ENCODE measurements around the gene TTLL11. TPM values are rescaled to one million over a fixed set of nuclear protein-coding genes. Genes with fewer than 3 reads are reported as not detected.
"Not testable (repeated sequence)": the region's sequence is repeated elsewhere in the genome, so short reads cannot be mapped to it uniquely, and the experiment has no call there.

Gene TTLL11
- total RNA-seq, 1 donor from 2014 or later, result 1.9 TPM

DNA sequence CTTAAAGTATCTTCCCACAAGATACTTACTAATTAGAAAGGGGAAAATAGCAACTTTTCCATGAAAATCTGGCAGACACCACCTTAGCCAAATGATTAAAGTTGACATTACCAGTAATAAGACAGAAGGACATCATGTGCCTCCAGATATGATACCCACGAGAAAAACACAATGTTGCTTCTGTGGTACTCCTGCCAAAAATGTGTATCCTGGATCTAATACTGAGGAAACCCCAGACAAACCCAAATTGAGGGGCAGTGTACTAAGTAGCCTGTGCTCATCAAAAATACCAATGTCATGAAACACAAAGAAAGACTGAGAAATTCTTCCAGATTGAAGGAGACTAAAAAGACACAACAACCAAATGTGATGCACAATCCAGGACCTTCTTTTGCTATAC lies 85.3 kb downstream of the TTLL11 start:
- DNase-seq (ENCODE audit: low read depth in 2 of 2), result no peak

GRCh38 chr9:122005597-122005996 lies 87.5 kb downstream of the TTLL11 start:
- DNase-seq (ENCODE audit: low read depth in 2 of 2), result peak in 1 of 2 donors; percentile 43

DNA sequence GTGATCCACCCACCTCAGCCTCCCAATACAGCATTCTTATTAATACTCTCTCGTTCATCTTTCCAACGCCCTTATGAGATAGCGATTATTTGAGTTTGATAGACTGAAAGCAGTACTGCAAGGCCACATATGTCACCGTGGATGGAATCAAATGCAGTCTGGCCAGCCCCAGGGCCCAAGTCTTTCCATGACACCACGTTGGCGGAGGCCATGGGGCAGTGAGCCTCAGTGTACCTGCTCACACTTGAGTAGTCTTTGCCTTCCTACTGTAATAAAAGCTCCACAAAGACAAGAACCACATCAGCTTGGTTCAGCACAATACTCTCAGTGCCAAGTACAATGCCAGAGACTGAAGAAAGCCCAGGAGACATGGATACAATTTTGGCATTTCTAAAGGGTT lies 88.5 kb downstream of the TTLL11 start:
- no peak for DNase-seq (ENCODE audit: low read depth in 2 of 2)

DNA sequence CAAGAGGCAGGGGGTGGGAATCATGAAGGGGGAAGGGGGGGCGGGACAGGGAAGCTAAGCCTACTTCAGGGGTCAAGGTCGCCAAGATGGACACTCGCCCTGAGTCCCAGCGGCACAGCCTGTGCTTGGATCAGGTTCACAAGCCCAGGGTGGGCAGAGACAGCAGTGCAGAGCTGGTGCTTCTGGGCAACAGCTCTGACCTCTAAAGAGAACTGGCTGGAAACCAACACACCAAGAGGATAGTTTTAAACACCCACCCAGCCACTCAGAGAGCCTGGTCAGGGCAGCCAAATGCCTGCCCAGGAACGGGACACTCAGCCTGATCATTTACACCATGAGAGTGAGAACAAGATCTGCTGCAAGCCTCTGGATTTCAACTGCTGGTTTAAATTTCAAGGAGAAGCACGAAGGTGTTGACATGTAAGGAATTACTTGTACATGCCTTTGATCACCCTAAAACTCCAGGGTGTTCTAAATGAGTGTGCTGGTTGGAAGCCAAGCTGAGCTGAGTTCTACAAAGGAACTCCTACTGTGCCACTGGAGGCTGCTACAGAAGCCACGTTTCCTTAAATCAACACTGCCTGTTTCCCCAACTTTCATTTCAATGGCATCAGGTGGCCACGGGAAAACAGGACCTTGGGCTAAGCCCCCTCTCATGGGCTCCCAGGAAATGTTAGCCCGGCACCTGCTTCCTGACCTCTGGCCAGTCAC lies 91.5 kb downstream of the TTLL11 start:
- no peak for DNase-seq (ENCODE audit: low read depth in 2 of 2)

DNA sequence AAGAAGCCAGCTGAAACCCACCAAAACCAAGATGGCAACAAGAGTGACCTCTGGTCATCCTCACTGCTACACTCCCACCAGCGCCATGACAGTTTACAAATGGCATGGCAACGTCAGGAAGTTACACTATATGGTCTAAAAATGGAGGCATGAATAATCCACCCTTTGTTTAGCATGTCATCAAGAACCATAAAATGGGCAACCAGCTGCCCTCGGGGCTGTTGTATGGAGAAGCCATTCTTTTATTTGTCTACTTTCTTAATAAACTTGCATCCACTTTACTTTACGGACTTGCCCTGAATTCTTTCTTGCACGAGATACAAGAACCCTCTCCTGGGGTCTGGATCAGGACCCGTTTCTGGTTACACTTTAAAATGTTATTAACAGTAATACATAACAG lies 92.6 kb downstream of the TTLL11 start:
- DNase-seq (ENCODE audit: low read depth in 2 of 2), result not testable (repeated sequence)

GRCh38 chr9:121999556-121999955 lies 93.6 kb downstream of the TTLL11 start:
- DNase-seq (ENCODE audit: low read depth in 2 of 2), result no peak

DNA sequence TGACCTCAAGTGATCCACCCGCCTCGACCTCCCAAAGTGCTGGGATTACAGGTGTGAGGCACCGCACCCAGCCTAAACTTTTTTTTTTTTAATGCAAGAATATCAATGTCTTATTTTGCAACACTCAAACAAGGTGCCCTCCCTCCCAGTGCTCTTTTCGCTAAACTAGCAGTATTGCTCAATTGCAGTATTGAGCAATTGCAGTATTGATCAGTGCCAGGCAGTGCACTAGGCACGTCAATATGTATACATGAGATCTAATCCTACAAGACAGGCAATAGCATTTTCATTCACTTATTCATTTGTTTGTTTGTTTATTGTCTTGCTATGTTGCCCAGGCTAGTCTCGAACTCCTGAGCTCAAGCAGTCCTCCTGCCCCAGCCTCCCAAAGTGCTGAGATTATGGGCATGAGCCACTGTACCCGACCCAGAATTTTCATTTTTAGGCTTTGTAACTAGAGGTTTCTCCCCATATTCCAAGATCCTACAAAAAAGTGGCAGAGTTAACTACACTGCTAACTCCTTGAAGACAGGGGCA lies 94.5 kb downstream of the TTLL11 start:
- DNase-seq (ENCODE audit: low read depth in 2 of 2), result no peak

DNA sequence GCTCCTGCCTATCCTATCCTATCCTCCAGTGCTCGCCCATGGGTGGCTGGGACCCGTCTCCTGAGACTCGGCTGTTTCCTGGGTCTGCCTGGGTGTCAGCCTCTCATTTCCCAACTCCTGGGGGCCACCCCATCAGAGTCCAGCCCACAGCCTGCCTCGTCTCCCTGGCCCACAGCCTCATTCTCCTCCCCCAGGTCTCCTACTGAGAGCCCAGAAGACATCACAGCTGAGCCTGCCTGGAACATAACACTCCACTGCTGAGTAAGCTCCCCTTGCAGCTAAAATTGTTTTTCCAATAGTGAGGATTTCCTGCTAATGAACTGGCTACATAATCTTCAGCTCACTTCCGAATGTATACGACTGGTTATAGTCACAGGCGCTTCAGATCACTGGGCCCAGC lies 95.3 kb downstream of the TTLL11 start:
- peak in 1 of 2 donors; percentile 76 for DNase-seq (ENCODE audit: low read depth in 2 of 2)

- DNase-seq (ENCODE audit: low read depth in 2 of 2), result no peak
These were observed 96.3 kb downstream of the TTLL11 start for GRCh38 chr9:121996783-121997182.

DNA sequence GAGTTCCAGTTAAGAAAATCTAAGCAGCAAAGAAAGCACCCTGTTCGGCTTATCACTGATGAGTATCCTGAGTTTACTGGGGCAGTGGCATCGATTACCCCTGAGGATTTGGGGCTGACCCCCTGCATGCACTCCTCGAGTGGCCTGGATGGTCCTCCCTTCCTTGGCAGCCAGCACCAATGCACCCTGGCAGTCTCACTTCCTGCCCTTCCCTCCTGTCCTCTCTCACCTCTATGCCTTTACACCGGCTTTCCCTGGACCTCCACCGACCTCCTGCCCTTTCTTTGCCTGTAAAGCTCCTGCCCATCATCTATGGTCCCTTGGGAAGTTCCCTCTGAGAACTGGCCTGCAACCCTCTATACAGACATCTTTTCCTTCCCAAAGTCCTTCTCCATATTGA lies 97.1 kb downstream of the TTLL11 start:
- DNase-seq (ENCODE audit: low read depth in 2 of 2), result no peak

- peak; percentile 55 to 79 for DNase-seq (ENCODE audit: low read depth in 2 of 2)
These were observed 100.4 kb downstream of the TTLL11 start for GRCh38 chr9:121992571-121993212.

DNA sequence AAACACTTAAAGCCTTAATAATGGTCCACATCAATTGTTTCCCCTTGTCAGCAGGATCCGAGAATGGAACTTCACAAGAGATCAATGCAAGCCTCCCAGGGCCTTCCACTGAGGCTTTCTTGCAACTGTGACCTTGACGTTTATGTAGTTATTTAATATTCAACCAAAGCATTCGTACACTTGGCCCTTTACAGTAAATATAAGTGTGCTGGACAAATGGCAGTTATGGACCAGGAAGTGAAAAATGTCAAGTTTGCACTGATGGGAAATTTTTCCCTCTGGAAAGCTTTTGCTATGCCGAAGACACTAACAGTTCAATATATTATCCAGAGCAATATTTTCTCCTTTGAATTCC lies 101.8 kb downstream of the TTLL11 start:
- DNase-seq (ENCODE audit: low read depth in 2 of 2), result no peak

DNA sequence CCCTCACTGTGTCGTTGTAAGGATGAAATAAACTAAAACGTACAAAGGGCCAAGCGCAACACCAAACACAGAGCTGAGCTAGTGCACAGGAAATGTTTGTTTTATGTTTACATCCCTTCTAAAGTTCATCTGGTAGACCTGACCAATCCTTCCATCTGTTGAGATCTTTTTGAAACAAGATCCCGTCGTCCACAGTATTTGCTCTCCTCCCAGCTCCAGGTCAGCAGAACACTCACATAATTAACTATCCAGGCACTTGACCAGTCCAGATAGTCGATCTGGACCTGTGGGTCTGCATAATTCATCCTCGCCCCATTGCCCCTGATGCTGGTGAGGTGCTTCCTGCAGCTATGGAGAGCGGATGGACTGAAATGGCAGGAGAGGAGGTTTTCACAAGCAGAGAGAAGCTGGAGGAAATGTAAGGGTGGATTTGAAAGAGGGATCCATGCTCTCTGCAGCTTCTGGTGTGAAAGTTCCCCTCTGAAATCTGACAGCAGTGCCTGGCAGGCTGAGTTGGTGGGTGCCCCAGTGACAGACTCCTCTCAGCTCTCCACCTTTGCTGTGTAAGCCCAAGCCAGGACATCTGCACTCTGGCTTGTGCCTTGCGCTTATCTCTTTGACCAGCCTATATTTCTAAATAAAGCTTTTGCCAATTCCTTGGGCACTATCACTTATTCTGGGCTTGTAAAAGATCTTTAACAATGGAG lies 102.4 kb downstream of the TTLL11 start:
- no peak for DNase-seq (ENCODE audit: low read depth in 2 of 2)

- peak in 1 of 2 donors; percentile 60 for DNase-seq (ENCODE audit: low read depth in 2 of 2)
These were observed 104.1 kb downstream of the TTLL11 start for GRCh38 chr9:121989010-121989409.

DNA sequence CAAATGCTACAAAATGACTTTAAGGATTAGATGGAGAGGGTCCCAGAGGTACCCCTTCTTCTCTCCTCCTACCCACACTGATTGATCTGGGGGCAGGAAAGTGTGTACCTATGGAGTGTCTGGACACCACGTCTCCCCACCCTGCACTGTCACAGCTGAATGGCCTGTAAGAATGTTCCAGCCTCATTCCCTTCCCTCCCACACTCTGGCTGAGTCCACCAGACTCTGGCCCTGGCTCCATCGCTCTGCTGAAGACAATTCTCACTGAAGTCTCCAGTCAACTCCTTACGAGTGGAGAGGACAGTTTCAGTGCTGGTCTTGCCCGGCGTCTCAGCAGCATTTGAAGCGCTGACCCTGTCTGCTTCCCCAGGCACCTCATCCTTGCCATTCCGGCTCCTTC lies 105.8 kb downstream of the TTLL11 start:
- DNase-seq (ENCODE audit: low read depth in 2 of 2), result no peak

DNA sequence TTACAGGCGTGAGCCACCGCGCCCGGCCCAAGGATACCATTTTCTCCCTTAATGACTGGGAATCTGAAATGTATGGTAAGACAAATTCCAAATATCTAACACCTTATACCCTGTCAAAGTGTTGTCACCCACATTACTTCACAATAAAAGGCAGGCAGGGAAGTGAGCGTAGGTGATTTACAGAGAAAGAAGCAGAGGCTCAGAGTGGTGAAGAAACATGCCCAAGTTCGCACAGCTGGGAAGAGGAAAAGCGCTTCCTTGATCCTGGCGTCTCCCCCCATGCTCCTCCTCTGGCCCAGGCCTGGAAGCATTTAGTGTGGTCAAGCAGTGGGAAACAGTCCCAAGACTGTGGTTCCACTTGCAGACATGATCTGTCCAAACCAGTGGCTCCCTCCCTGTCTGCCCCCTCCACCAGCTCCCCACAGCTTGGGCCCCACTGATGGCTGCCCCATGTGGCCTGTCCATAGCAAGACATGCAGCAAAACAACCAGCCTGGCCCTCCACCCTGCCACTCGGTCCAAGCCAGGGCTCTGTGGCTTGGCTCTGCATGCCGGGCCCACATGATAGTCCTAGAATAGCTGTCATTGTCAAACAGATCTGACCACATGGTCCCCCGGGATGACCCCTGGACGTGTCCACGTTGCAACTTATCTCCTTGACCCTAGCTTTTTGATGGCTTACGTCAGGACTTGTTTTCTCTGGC lies 107.2 kb downstream of the TTLL11 start:
- no peak for DNase-seq (ENCODE audit: low read depth in 2 of 2)

DNA sequence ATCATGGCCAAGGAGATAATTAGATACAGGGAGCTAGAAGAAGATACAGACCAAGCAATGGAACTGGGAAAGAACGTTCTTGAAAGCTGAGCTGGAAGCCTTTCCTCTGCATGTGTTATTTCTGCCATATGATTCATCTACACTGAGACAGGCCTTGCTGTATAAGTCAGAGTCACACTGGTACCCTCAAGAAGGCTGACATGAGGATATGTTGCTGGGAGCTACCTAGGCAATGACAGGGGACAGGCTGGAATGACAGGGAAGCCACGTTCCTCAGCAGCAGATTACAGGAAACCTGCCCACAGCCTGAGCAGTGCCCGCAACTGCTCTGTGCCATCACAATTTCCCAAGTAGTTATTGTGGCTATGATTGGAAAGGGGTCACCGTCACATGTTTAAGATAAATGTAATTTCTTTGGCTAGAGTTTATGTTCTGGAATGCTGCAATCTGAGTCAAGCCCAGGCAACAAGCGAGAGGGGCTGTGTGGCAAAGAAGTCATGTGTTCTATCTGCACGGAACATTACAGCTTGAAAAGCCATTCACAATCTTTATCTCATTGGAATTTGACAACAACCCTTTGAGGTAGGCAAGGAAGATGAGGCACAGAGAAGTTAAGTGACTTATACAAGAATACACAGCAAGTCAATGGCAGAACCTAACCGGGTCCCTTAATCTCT lies 108.2 kb downstream of the TTLL11 start:
- no peak for DNase-seq (ENCODE audit: low read depth in 2 of 2)

DNA sequence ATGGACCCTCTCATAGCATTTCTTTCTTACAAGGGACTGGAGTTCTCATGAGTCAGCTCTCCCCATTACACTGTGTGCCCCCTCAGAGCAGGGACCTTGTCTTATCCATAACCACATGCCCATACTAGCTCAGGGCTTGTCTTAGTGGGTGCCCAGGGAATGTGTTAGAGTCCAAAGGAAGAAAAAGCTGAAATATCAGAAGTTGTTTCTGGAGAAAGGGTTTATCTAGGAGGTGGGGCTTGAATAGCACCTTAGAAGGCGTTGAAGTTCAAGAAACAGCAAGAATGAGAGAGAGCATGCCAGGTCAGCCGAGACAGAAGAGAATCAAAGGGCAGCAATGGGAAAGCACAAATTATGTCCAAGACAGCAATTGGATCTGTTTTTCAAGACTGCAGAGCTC lies 109.4 kb downstream of the TTLL11 start:
- DNase-seq (ENCODE audit: low read depth in 2 of 2), result no peak

DNA sequence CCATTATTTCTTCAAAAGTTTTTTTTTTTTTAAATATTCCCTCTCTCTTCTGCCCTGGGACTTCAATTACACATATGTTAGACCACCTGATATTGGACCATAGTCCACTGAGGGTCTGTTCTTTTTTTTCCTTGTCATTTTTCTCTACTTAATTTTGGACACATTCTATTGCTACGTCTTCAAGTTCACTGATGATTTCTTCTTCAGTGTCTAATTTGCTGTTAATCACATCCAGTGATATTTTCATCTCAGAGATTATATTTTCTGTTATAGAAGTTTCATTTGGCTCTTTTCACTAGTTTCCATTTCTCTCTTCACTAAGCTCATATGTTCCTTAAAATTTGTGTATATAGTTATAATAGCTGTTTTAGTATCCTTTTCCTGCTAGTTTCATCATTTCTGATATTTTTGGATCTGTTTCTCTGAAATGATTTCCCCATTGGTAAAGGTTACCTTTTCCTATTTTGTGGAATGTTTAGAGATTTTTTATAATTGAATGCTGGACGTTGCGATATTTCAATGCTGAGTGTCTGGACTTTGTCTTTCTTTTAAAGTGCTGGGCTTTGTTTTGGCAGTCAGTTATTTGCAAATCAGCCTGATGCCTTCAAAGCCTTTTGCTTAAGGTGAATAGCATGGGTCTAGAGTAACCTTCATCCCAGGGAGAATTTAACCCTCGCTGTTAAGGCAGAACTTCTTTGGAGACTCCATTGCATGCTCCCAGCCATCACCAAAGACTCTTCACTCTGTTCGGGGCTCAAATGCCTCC lies 111.8 kb downstream of the TTLL11 start:
- no peak for DNase-seq (ENCODE audit: low read depth in 2 of 2)

GRCh38 chr9:121980665-121981064 lies 112.4 kb downstream of the TTLL11 start:
- DNase-seq (ENCODE audit: low read depth in 2 of 2), result not testable (repeated sequence)

- DNase-seq (ENCODE audit: low read depth in 2 of 2), result no peak
These were observed 113.4 kb downstream of the TTLL11 start for GRCh38 chr9:121979736-121980135.

Measured in dermis microvascular lymphatic vessel endothelial cell (primary cell).